VCaP (cell line): ENCODE data around the gene SORCS1.

ENCODE experiments used
- H3K27ac ChIP-seq: fragments of 450-650 bp; 2 replicates; pipeline ENCODE4 v1.5.1; 2017
- TF ChIP-seq, protein P1 (sequence below): fragments of 450-650 bp; conservative IDR thresholded peaks from 2 replicates; pipeline ENCODE4 v1.5.1; 2017; ENCODE audit warnings: mild to moderate bottlenecking, moderate library complexity

The SORCS1 gene

DNA sequence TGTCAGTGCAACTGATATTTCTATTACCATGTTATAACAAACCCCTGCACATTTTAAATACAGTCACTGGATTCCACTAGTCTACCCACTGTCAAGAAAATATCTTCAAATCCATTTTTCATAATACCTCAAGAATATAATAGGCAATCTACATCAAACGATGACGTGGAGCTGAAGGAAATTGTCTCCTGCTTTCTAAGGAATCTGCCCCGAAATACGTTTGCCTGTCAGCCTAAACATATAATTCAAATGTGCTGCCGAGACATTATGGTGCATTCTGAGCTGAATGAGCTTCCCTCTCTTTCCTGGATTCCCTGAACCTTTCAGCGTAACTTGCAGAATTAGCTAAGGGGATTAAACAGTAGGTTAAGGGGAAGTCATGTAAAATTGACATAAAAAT lies 306.8 kb downstream of the SORCS1 start:
- no peak overlapping the region for H3K27ac ChIP-seq
- TF ChIP-seq, protein P1, sequence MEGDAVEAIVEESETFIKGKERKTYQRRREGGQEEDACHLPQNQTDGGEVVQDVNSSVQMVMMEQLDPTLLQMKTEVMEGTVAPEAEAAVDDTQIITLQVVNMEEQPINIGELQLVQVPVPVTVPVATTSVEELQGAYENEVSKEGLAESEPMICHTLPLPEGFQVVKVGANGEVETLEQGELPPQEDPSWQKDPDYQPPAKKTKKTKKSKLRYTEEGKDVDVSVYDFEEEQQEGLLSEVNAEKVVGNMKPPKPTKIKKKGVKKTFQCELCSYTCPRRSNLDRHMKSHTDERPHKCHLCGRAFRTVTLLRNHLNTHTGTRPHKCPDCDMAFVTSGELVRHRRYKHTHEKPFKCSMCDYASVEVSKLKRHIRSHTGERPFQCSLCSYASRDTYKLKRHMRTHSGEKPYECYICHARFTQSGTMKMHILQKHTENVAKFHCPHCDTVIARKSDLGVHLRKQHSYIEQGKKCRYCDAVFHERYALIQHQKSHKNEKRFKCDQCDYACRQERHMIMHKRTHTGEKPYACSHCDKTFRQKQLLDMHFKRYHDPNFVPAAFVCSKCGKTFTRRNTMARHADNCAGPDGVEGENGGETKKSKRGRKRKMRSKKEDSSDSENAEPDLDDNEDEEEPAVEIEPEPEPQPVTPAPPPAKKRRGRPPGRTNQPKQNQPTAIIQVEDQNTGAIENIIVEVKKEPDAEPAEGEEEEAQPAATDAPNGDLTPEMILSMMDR, result no peak

DNA sequence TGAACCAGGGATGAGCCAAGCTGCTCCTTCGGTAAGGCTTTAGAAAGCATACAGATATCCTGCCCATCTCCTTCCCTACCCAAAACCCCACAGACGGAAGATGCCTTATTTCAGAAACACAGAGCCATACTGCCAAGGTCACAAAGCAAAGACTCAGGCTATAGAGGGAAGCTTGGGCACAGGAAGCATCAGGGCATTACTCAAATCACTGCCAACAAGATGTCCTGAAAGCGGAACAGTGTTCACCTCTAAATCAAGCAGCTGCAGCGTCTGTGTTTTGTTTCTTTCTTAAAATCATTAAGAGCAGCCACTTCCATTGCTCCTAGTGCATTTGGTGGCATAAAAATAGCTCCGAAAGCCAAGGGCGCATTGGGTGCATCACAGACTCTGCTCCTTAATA lies 307.3 kb downstream of the SORCS1 start:
- TF ChIP-seq, protein P1, result no peak
- H3K27ac ChIP-seq, result no peak overlapping the region

DNA sequence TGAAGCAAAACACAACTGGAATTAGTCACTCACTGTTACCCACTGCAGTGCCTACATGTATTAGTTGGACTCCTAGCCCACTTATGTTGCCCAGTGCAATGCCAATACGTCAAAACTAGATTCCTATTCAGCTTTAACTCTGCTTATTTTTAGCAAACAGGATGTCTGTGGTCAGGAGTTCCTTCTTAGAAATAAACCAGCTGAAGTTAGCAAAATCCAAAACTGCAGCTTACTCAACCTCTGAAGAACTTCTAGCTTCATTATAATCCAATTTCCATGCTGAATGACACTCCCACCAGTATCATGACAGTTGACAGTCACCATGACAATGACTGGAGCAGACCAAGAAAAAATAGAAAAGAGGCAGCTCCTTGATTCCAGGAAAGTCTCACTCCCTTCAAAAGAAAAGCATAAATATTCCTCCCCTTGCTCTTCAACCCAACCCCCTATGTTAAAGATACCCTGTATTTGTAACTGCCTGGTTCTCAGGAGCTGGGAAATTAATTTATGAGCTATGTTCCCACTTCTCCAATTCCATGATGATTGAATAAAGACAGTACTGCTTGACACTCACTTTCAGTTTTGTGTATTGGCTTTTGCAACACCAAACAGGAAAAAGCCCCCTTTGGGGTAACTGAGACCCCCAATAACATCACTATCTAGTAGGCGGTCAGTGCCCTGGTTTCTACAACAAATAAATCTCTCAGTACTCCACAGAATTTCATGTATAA lies 327.4 kb downstream of the SORCS1 start:
- no peak overlapping the region for H3K27ac ChIP-seq
- TF ChIP-seq, protein P1, result no peak

GRCh38 chr10:106832846-106833245 lies 331.7 kb downstream of the SORCS1 start:
- TF ChIP-seq, protein P1, result no peak
- no peak overlapping the region for H3K27ac ChIP-seq

DNA sequence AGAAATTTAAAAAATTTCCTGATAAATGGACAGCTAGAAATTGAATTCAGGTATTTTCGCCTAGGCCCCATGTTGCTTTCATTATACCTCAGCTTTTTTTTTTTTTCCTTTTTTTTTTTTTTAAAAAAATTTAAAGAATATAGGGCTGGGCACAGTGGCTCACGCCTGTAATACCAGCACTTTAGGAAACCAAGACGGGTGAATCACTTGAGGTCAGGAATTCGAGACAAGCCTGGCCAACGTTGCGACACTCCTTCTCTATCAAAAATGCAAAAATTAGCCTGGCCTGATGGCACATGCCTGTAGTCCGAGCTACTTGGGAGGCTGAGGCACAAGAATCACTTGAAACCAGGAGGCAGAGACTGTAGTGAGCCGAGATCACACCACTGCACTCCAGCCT lies 334.0 kb downstream of the SORCS1 start:
- TF ChIP-seq, protein P1, result no peak
- no peak overlapping the region for H3K27ac ChIP-seq

DNA sequence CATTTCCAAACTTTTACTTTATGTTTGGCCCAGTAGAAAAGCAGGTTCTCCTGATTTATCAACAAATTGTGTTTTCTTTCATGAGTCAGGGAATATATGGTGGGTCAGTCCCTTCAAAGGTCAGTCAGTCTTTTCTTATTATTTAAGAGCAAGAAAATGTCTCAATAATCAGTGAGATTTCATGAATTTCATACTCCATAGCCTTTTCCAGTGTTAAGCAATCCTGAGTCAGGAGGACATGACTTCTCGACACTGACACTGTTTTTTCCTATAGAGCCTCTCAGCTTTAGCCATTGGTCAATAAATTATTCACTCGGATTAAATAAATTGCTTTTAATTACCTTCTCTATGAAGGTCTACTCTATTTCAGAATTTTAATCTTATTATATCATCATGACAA lies 334.5 kb downstream of the SORCS1 start:
- TF ChIP-seq, protein P1, result no peak
- no peak overlapping the region for H3K27ac ChIP-seq

- TF ChIP-seq, protein P1, result no peak
Observed at GRCh38 chr10:106826716-106827115, 337.8 kb downstream of the SORCS1 start.

More at GRCh38 chr10:106826716-106827115, 337.8 kb downstream of the SORCS1 start:
- H3K27ac ChIP-seq, result no peak overlapping the region
